ENCODE measurements around the gene ZC3H12C.

The ZC3H12C gene

GRCh38 chr11:110098645-110099044, 5.5 kb downstream of the ZC3H12C start:
- no peak for DNase-seq (ENCODE audit: low spot score)

GRCh38 chr11:110100476-110101240, 7.5 kb downstream of the ZC3H12C start:
- no peak for DNase-seq (ENCODE audit: low spot score)

- DNase-seq (ENCODE audit: low spot score) = no peak
Measured at GRCh38 chr11:110106713-110107274, 13.6 kb downstream of the ZC3H12C start.

- no peak for DNase-seq (ENCODE audit: low spot score)
Measured at GRCh38 chr11:110110854-110111253, 17.7 kb downstream of the ZC3H12C start.

GRCh38 chr11:110112457-110112856, 19.3 kb downstream of the ZC3H12C start:
- DNase-seq (ENCODE audit: low spot score) = no peak

GRCh38 chr11:110113505-110113904, 20.3 kb downstream of the ZC3H12C start:
- DNase-seq (ENCODE audit: low spot score) = no peak

GRCh38 chr11:110113973-110114372, 20.8 kb downstream of the ZC3H12C start:
- DNase-seq (ENCODE audit: low spot score) = no peak

- no peak for DNase-seq (ENCODE audit: low spot score)
Measured at GRCh38 chr11:110119317-110119716, 26.1 kb downstream of the ZC3H12C start.

- no peak for DNase-seq (ENCODE audit: low spot score)
Measured at GRCh38 chr11:110121204-110121603, 28.0 kb downstream of the ZC3H12C start.

- no peak for DNase-seq (ENCODE audit: low spot score)
Measured at GRCh38 chr11:110123003-110123402, 29.8 kb downstream of the ZC3H12C start.

GRCh38 chr11:110124605-110125004, 31.4 kb downstream of the ZC3H12C start:
- DNase-seq (ENCODE audit: low spot score) = no peak

- DNase-seq (ENCODE audit: low spot score) = no peak
Measured at GRCh38 chr11:110125632-110126031, 32.4 kb downstream of the ZC3H12C start.

- no peak for DNase-seq (ENCODE audit: low spot score)
Measured at GRCh38 chr11:110126936-110127335, 33.7 kb downstream of the ZC3H12C start.

- no peak for DNase-seq (ENCODE audit: low spot score)
Measured at GRCh38 chr11:110128161-110128560, 35.0 kb downstream of the ZC3H12C start.

- no peak for DNase-seq (ENCODE audit: low spot score)
Measured at GRCh38 chr11:110130642-110131238, 37.5 kb downstream of the ZC3H12C start.

- DNase-seq (ENCODE audit: low spot score) = no peak
Measured at GRCh38 chr11:110131386-110132123, 38.4 kb downstream of the ZC3H12C start.

- DNase-seq (ENCODE audit: low spot score) = no peak
Measured at GRCh38 chr11:110133160-110133559, 40.0 kb downstream of the ZC3H12C start.

- no peak for DNase-seq (ENCODE audit: low spot score)
Measured at GRCh38 chr11:110134110-110134509, 40.9 kb downstream of the ZC3H12C start.

GRCh38 chr11:110141812-110142211, 48.6 kb downstream of the ZC3H12C start:
- DNase-seq (ENCODE audit: low spot score) = no peak

GRCh38 chr11:110147962-110148709, 54.9 kb downstream of the ZC3H12C start:
- DNase-seq (ENCODE audit: low spot score) = no peak

- DNase-seq (ENCODE audit: low spot score) = no peak
Measured at GRCh38 chr11:110148775-110149744, 55.9 kb downstream of the ZC3H12C start.

All from HuH-7 (cell line).